AG08395 (cell line): ENCODE measurements around the gene TSKU.
"Not testable (repeated sequence)": the region's sequence is repeated elsewhere in the genome, so short reads cannot be mapped to it uniquely, and the experiment has no call there.

Experiments
- DNase-seq: peaks from one replicate; pipeline ENCODE4 v3.0.0; 2012; ENCODE audit warnings: mixed read lengths, low spot score

TSKU gene

DNA sequence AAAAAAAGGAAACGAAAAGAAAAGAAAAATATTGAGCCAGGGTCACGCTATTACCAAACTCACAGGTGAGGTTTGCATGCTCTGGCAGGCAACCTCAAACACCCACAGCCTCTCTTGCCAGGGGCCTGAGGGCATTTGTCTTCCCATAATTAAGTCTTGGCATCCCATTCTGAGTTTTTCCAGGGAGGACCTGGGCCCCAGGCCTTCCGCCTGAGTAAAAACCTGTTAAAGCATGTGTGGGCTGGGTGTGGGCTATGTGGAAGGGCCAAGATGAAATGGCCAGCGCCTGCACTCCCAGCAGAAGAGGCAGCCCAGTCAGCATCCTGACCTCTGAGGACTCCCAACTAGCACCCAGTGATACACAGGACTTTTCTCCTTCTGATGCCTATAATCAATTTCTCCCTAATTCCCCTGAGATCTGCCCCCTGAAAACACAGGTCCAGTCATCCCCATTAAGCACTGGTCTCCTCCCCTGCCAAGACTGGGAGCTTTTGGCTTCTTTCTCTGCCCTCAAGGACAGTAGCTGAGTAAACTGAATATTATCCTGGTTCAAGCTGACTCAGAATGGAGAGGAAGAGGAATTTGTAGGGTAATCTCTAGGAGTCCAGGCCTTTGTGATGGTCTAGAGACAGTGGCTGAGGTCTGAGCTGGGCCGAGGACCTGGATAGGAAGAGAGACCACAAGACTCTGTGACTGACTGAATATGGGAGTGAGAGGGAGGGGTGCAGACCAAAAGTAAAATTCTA lies 42.0 kb downstream of the TSKU start:
- peak; percentile 71 for DNase-seq

GRCh38 chr11:76825726-76826396 lies 42.7 kb downstream of the TSKU start:
- DNase-seq: no peak

- DNase-seq: not testable (repeated sequence)
Observed at GRCh38 chr11:76826508-76826907, 43.4 kb downstream of the TSKU start.

DNA sequence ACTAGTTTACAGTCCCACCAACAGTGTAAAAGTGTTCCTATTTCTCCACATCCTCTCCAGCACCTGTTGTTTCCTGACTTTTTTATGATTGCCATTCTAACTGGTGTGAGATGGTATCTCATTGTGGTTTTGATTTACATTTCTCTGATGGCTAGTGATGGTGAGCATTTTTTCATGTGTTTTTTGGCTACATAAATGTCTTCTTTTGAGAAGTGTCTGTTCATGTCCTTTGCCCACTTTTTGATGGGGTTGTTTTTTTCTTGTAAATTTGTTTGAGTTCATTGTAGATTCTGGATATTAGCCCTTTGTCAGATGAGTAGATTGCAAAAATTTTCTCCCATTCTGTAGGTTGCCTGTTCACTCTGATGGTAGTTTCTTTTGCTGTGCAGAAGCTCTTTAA lies 43.8 kb downstream of the TSKU start:
- DNase-seq: not testable (repeated sequence)

DNA sequence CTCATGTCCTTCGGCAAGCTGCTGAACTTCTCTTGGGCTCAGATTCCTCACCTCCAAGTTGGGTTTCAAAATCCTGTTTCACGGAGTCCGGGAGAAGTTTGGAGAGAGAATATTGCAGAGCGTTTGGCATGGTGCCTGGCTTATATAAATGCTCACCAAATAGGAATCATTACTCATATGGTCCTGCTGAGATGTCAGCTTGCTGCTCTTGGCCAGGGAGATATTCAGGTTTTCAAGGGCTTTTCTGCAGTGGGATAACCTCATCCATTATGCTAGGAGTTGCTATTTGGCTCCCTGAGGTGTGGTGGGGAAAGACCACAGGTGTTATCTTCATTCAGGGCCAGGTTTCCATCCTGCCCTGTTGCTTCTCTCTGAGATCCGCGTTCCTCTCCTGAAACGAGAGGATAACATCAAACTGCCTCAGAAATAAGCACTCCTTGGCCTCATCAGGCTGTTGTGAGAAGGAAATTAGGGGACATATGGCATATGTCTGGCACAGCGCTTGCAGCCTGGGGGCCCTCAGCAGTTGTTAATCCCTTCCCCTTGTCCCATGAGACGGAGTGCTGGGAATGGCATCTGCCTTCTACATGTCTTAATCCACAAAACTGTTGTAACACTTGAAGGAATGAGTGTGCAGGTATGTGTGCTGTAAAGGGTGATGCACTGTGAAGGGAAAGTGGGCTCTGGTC lies 47.6 kb downstream of the TSKU start:
- peak; percentile 51 for DNase-seq

DNA sequence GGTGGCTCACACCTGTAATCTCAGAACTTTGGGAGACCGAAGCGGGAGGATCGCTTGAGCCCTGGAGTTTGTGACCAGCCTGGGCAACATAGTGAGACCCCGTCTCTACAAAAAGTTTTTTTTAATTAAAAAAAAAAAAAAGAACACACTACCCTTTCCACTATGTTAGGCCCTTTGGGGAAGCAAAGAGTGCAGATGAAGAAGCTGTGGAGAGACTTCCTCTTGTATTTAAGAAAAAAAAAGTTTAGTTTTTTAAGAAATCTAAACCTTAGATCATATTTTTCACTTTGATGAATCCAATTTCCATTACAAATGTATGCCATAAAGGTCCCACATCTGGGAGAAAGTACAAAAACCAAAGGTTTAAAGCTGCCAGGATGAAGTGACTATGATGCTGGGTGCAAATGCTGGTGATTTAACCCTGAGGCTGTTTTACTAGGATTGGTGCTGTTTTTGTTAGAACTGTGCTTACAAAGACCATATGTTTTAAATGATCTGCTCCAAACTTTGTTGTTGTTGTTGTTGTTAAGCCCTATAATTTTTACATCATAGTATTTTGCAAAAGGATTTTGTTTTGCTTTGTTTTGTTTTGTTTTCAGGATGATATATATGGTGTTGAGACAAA lies 48.6 kb downstream of the TSKU start:
- DNase-seq: no peak

DNA sequence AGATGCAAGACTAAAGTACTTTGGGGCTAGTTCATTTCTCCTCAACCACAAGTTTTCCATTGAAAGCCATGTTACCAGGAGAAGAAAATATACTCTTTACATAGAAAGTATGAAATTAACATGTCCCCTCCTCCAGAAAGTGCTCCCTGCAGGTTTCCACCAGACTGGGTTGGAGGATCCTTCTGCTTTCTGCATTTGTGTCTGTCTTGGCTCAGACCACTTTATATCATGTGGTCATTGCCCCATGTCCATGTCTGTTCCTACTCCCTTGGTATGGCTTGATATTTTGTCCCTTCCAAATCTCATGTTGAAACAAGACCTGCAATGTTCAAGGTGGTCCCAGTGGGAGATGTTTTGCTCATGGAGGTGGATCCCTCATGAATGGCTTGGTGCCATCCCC lies 49.2 kb downstream of the TSKU start:
- no peak for DNase-seq

GRCh38 chr11:76834151-76834550 lies 51.0 kb downstream of the TSKU start:
- no peak for DNase-seq

DNA sequence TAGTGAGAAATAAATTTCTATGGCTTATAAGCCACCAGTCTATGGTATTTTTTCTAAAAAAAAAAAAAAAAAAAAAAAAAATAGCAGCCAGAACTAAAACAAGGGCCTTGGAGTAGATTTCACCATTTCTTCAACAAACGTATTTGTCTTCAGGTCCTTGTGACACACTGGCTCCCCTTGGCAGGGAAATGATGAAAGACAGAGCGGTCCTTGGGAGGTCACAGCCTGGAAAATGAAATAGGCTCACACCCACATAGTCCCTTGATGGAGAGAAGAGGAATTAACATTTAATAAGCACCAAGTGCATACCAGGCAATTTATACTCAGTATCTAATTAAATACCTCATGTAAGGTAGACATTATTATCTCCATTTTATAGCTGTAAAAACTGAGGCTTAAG lies 51.9 kb downstream of the TSKU start:
- DNase-seq: no peak

- DNase-seq: peak; percentile 89
Observed at GRCh38 chr11:76835928-76836612, 52.9 kb downstream of the TSKU start.

DNA sequence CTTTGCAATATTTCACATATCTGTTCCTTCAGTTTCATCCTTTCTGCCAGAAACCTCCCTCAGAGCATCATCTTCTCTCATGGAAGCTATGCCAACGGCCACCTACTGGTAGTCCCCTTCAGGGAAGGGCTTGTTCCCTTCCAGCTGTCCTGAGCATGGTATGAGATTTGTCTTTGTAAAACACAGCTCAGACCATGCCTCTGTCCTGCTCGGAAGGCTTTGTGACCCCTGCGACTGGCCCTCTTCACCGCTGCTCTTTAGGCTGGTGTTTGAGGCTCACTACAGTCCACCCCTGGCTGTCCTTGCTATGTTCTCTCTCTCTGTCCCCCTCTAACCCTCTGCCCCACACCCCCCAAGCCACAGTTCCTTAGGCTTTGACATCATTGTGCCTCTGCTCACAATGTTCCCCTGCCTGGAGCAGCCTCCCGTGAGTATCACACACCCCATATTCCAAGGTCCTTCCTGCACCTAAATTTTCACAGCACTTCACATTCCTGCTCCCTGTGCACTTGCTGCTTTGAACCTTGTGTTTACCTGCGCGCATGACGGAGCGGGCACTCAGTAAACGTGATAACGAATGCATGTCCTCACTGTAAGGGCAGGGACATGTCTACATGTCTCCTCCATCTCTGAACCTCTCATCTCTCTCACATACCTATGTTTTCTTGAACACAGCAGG lies 53.6 kb downstream of the TSKU start:
- DNase-seq: no peak

DNA sequence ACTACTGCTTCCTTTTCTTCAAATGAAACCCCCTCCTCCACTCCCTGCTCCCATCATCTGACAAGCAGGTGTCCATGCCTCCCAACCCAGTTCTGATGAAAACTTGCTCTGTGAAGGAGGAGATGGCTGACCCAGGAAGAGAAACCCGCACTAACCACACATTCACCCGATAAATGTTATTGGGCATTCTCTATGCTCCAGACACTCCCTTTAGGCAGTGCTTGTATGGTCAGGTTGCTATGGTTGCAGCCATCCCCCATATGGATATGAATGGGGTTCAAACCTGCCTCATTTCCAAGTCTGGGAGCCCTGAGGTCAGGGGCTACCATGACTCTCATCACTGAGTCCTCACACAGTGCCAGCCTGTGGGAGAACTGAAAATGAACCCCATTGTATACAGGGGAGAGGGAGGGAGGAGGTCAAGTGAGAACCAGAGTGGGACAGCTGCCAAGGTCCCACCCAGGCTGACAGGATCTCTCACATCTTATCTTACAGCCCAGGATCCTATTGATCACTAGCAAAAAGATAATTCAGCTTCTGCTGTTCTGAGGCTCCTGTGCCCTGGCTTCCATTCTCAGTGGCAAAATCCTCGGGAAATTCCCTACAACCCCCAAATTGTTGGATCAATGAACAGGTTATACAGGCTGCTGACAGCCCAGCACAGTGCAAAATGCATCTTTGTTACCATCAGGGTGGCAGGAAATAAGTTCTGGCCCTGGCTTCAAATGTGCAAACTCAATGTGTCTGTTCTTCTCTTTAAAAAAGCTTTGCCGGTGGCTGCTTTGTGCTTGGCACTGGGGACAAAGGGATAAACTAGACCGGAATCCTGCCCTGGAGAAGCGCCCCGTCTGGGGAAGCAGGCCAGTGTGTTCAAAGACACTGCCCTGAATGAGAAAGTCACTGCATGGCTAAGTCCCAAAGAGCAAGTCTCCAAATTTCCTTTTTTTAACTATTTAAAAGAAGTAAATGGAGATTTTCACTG lies 54.8 kb downstream of the TSKU start:
- no peak for DNase-seq

- no peak for DNase-seq
Observed at GRCh38 chr11:76838678-76839068, 55.5 kb downstream of the TSKU start.

DNA sequence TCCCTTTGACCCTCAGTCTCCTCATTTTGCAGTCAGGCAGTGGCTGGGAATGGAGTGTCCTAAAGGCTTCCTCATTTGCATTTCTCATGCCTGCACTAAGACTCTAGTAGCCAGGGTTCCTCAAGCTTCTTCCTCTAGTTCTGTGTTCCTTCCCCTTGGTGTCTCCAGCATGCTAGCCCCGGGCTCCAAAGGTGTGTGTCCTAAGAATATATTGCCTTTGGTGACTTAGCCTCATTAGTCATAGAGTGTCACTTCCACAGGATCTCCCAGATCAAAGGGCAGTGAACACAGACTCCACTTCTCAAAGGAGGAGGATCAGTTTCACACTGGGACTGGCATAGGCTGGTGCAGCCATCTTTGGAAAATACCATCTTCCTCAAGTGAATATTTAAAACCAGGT lies 56.2 kb downstream of the TSKU start:
- DNase-seq: no peak

- DNase-seq: no peak
Observed at GRCh38 chr11:76841923-76842452, 58.8 kb downstream of the TSKU start.

- no peak for DNase-seq
Observed at GRCh38 chr11:76843907-76844306, 60.8 kb downstream of the TSKU start.

DNA sequence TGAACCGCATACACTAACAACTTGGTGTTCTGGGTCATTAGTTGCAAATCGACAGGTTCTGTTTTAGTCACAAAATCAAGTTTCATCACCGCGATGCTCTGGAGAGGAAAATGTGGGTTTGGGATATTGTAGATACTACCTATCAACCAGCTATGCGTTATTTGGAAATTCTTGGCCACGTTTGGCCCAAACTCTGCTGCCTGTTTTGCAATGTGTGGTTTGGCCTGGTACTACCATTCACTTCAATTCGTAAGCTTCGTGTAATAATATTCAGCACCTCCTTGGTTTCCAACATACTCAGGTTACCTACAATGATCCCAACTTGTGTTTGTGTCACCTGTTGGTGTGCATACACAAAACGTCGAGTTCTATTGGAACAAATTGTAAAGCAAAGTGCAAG lies 61.4 kb downstream of the TSKU start:
- DNase-seq: no peak

- DNase-seq: no peak
Observed at GRCh38 chr11:76845069-76845468, 61.9 kb downstream of the TSKU start.

DNA sequence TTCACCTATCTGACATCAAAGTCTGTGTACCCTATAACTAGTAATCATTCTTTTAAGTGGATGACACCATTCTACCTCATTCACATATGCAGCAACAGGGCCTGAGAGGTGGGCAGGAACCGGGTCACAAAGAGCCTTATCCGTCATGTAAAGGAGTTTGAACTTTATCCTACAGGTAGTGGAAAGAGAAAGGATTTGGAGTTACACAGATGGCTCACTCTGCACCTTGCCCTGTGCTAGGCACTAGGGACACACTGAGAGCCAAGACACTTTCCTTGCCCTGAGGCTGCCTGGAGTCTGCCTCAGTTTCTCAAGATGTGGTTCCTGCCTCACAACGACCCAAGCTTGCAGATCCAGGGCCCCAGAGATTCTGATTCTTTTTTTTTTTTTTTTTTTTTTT lies 63.3 kb downstream of the TSKU start:
- DNase-seq: no peak
